Measurements from ENCODE around the gene ADAMTS10.
A peak's percentile ranks its signal among the peaks of the same experiment; 100 is the strongest.

The ADAMTS10 gene

GRCh38 chr19:8643860-8644653 is 33.5 kb upstream of the ADAMTS10 start:
- POLR2A ChIA-PET: no interaction called here
- CTCF ChIA-PET: interaction anchor here (1.2 to 1.4 kb wide), 2 partner anchors 10 to 50 kb away, joined by 4 to 5 read pairs; no protein-coding TSS in a partner anchor

GRCh38 chr19:8642561-8642960 is 32.0 kb upstream of the ADAMTS10 start:
- DNase-seq (ENCODE audit: extremely low spot score): no peak
- no peak for TF ChIP-seq CTCF (IDR thresholded peaks at IDR 0.05; ENCODE audit: control extremely low read depth, extremely low read depth, low read depth, missing control alignments)
- POLR2A ChIA-PET: no interaction called here
- CTCF ChIA-PET: interaction anchor here (0.9 to 3.8 kb wide), 2 partner anchors 12 to 62 kb away, joined by 4 to 17 read pairs; no protein-coding TSS in a partner anchor

More at GRCh38 chr19:8643860-8644653, 33.5 kb upstream of the ADAMTS10 start:
- TF ChIP-seq CTCF (IDR thresholded peaks at IDR 0.05; ENCODE audit: control extremely low read depth, extremely low read depth, low read depth, missing control alignments): no peak
- DNase-seq (ENCODE audit: extremely low spot score): no peak

- POLR2A ChIA-PET: no interaction called here
- CTCF ChIA-PET: interaction anchor here (0.7 to 3.8 kb wide), 5 partner anchors 13 to 447 kb away, joined by 3 to 17 read pairs (median 3); no protein-coding TSS in a partner anchor
- DNase-seq (ENCODE audit: extremely low spot score): peak; percentile 35
- peak; percentile 41 for TF ChIP-seq CTCF (IDR thresholded peaks at IDR 0.05; ENCODE audit: control extremely low read depth, extremely low read depth, low read depth, missing control alignments)
Observed at GRCh38 chr19:8641908-8642547, 31.5 kb upstream of the ADAMTS10 start.

GRCh38 chr19:8641221-8641907 is 30.8 kb upstream of the ADAMTS10 start:
- DNase-seq (ENCODE audit: extremely low spot score): no peak
- POLR2A ChIA-PET: no interaction called here

GRCh38 chr19:8640402-8641004 is 30.0 kb upstream of the ADAMTS10 start:
- no peak for DNase-seq (ENCODE audit: extremely low spot score)
- ChIA-PET POLR2A (interaction anchor here (0.7 kb wide), 1 partner anchor 72 kb away, joined by 9 read pairs; no protein-coding TSS in a partner anchor), CTCF (interaction anchor here (3.8 kb wide), 1 partner anchor 14 kb away, joined by 17 read pairs; no protein-coding TSS in a partner anchor)
- no peak for TF ChIP-seq CTCF (IDR thresholded peaks at IDR 0.05; ENCODE audit: control extremely low read depth, extremely low read depth, low read depth, missing control alignments)

More at GRCh38 chr19:8641221-8641907, 30.8 kb upstream of the ADAMTS10 start:
- TF ChIP-seq CTCF (IDR thresholded peaks at IDR 0.05; ENCODE audit: control extremely low read depth, extremely low read depth, low read depth, missing control alignments): no peak
- CTCF ChIA-PET: interaction anchor here (0.7 to 3.8 kb wide), 4 partner anchors 13 to 447 kb away, joined by 3 to 17 read pairs (median 3); no protein-coding TSS in a partner anchor
